GM21423 (cell line): ENCODE measurements around the gene MAPKAPK2.
A peak's percentile ranks its signal among the peaks of the same experiment; 100 is the strongest.
"Not testable (repeated sequence)": the region's sequence is repeated elsewhere in the genome, so short reads cannot be mapped to it uniquely, and the experiment has no call there.

Experiments
- ATAC-seq: cut with Tn5 transposase; IDR thresholded peaks from one replicate; pipeline ENCODE4 v1.9.1; 2021; ENCODE audit warnings: mild to moderate bottlenecking, moderate library complexity; ENCODE audit not compliant: unreplicated experiment

The MAPKAPK2 gene

GRCh38 chr1:206739411-206740076 lies 54.8 kb downstream of the MAPKAPK2 start:
- ATAC-seq: peak; percentile 84

- no peak for ATAC-seq
These were observed 56.5 kb downstream of the MAPKAPK2 start for GRCh38 chr1:206741142-206741701.

- ATAC-seq: no peak
These were observed 58.1 kb downstream of the MAPKAPK2 start for GRCh38 chr1:206742719-206743383.

GRCh38 chr1:206744683-206745082 lies 60.0 kb downstream of the MAPKAPK2 start:
- no peak for ATAC-seq

- no peak for ATAC-seq
These were observed 60.6 kb downstream of the MAPKAPK2 start for GRCh38 chr1:206745301-206745700.

- no peak for ATAC-seq
These were observed 63.8 kb downstream of the MAPKAPK2 start for GRCh38 chr1:206748348-206749030.

GRCh38 chr1:206751891-206752290 lies 67.2 kb downstream of the MAPKAPK2 start:
- no peak for ATAC-seq

- ATAC-seq: no peak
These were observed 67.8 kb downstream of the MAPKAPK2 start for GRCh38 chr1:206752481-206752880.

- ATAC-seq: no peak
These were observed 68.4 kb downstream of the MAPKAPK2 start for GRCh38 chr1:206753141-206753540.

GRCh38 chr1:206754011-206754410 lies 69.3 kb downstream of the MAPKAPK2 start:
- ATAC-seq: no peak

- no peak for ATAC-seq
These were observed 73.0 kb downstream of the MAPKAPK2 start for GRCh38 chr1:206757524-206758266.

GRCh38 chr1:206760590-206760989 lies 75.9 kb downstream of the MAPKAPK2 start:
- ATAC-seq: no peak

GRCh38 chr1:206761159-206761768 lies 76.6 kb downstream of the MAPKAPK2 start:
- ATAC-seq: no peak

GRCh38 chr1:206762741-206763364 lies 78.1 kb downstream of the MAPKAPK2 start:
- ATAC-seq: not testable (repeated sequence)

- ATAC-seq: not testable (repeated sequence)
These were observed 81.1 kb downstream of the MAPKAPK2 start for GRCh38 chr1:206765771-206766170.

- peak; percentile 46 for ATAC-seq
These were observed 81.6 kb downstream of the MAPKAPK2 start for GRCh38 chr1:206766251-206766856.

GRCh38 chr1:206768472-206769303 lies 84.0 kb downstream of the MAPKAPK2 start:
- ATAC-seq: no peak

- ATAC-seq: peak; percentile 61
These were observed 84.6 kb downstream of the MAPKAPK2 start for GRCh38 chr1:206769304-206769731.
